Activated CD4-positive, alpha-beta T cell treated with anti-CD3 and anti-CD28 coated beads, Interleukin-2, amount 10 ng/mL, durations not matched to agents 7 days and 5 days (primary cell): ENCODE data around the gene TET3. TPM values are rescaled to one million over a fixed set of nuclear protein-coding genes. Genes with fewer than 3 reads are reported as not detected.

ENCODE experiments used
- total RNA-seq, 2 experiments: library from RNA; stranded (reverse); gene quantifications; one replicate each; pipeline ENCODE4 v1.2.3, GENCODE V29; 2021

The TET3 gene
- total RNA-seq, 2 experiments from 2014 or later, result 17.9 to 18.8 TPM

Other genes starting within 250 kb of the TET3 start
- 10 to 100 TPM; 33.6 to 39.5 TPM for gene TPRKB, start 247.6 kb upstream of the TET3 start, total RNA-seq
- 10 to 100 TPM; 28.7 to 29.4 TPM for gene DUSP11, start 204.8 kb upstream of the TET3 start, total RNA-seq
- not detected for gene C2orf78, start 200.7 kb upstream of the TET3 start, total RNA-seq
- gene STAMBP, start 155.9 kb upstream of the TET3 start, total RNA-seq, result 10 to 100 TPM; 37.2 to 38.4 TPM
- not detected for gene ACTG2, start 91.9 kb upstream of the TET3 start, total RNA-seq
- 10 to 100 TPM; 64.1 to 72.3 TPM for gene DGUOK, start 58.0 kb upstream of the TET3 start, total RNA-seq
- 10 to 100 TPM; 53.3 to 63.2 TPM for gene BOLA3, start 163.0 kb downstream of the TET3 start, total RNA-seq
- 100 to 1,000 TPM; 163 to 165 TPM for gene MOB1A, start 194.0 kb downstream of the TET3 start, total RNA-seq
- gene MTHFD2, start 213.7 kb downstream of the TET3 start, total RNA-seq, result 100 to 1,000 TPM; 129 to 130 TPM